VCaP (cell line): ENCODE results near the gene CNOT3.

Experiments used
- H3K27ac ChIP-seq: fragments of 450-650 bp; 2 replicates; pipeline ENCODE4 v1.5.1; 2017
- CTCF ChIP-seq: fragments of 450-650 bp; conservative IDR thresholded peaks from 2 replicates; pipeline ENCODE4 v1.5.1; 2017; ENCODE audit warnings: mild to moderate bottlenecking, moderate library complexity

The CNOT3 gene

GRCh38 chr19:54172471-54173358 is 35.2 kb downstream of the CNOT3 start, which contains the start of gene TMC4:
Gene TMC4 (minus strand): TSS chr19:54173160. CDS start chr19:54173117, 43 bp downstream.
- TF ChIP-seq CTCF = peak; percentile 82
- H3K27ac ChIP-seq = peak within 1 kb of the TSS; percentile 97

GRCh38 chr19:54173359-54173699 is 35.8 kb downstream of the CNOT3 start:
- peak; percentile 49; the same call in 1 of the 2 replicates for TF ChIP-seq CTCF
- H3K27ac ChIP-seq = peak overlapping the region; percentile 97

- TF ChIP-seq CTCF = no peak
- H3K27ac ChIP-seq = peak overlapping the region; percentile 97
Measured at GRCh38 chr19:54173951-54174834, 36.6 kb downstream of the CNOT3 start.

GRCh38 chr19:54178581-54179261 is 41.2 kb downstream of the CNOT3 start:
- no peak for TF ChIP-seq CTCF
- H3K27ac ChIP-seq = peak overlapping the region; percentile 6; the same call in 1 of the 2 replicates

GRCh38 chr19:54179262-54179852 is 41.8 kb downstream of the CNOT3 start:
- H3K27ac ChIP-seq = peak overlapping the region; percentile 9; the same call in 1 of the 2 replicates

GRCh38 chr19:54179921-54180461 is 42.4 kb downstream of the CNOT3 start:
- H3K27ac ChIP-seq = peak overlapping the region; percentile 9; the same call in 1 of the 2 replicates
- peak; percentile 66 for TF ChIP-seq CTCF

More at GRCh38 chr19:54179262-54179852, 41.8 kb downstream of the CNOT3 start:
- no peak for TF ChIP-seq CTCF
